ENCODE measurements around the gene CFAP92.
"Not testable (repeated sequence)": the region's sequence is repeated elsewhere in the genome, so short reads cannot be mapped to it uniquely, and the experiment has no call there.

Gene CFAP92

GRCh38 chr3:128906804-128907525 is 86.9 kb downstream of the CFAP92 start:
- no peak for DNase-seq

GRCh38 chr3:128906031-128906803 is 87.7 kb downstream of the CFAP92 start:
- DNase-seq, result no peak

GRCh38 chr3:128903501-128903900 is 90.4 kb downstream of the CFAP92 start:
- DNase-seq, result no peak

- DNase-seq, result no peak
Observed at GRCh38 chr3:128902426-128902825, 91.5 kb downstream of the CFAP92 start.

GRCh38 chr3:128895843-128896697 is 97.8 kb downstream of the CFAP92 start:
- no peak for DNase-seq

- DNase-seq, result no peak
Observed at GRCh38 chr3:128889139-128889894, 104.6 kb downstream of the CFAP92 start.

- no peak for DNase-seq
Observed at GRCh38 chr3:128884992-128885391, 108.9 kb downstream of the CFAP92 start.

- no peak for DNase-seq
Observed at GRCh38 chr3:128882719-128883118, 111.2 kb downstream of the CFAP92 start.

GRCh38 chr3:128881576-128881975 is 112.3 kb downstream of the CFAP92 start:
- DNase-seq, result no peak

GRCh38 chr3:128880455-128880854 is 113.4 kb downstream of the CFAP92 start:
- not testable (repeated sequence) for DNase-seq

- DNase-seq, result peak in 1 of 58 donors; percentile 35
Observed at GRCh38 chr3:128879991-128880390, 113.9 kb downstream of the CFAP92 start.

- peak; percentile 81 to 99 (median 96) for DNase-seq
Observed at GRCh38 chr3:128879125-128879969, 114.5 kb downstream of the CFAP92 start, which contains the start of gene ACAD9. ACAD9 (plus strand) TSS chr3:128879620; CDS start chr3:128879692, 72 bp downstream.

- DNase-seq, result peak in 7 of 58 donors; percentile 8 to 34 (median 19)
Observed at GRCh38 chr3:128878556-128879124, 115.2 kb downstream of the CFAP92 start.

- no peak for DNase-seq
Observed at GRCh38 chr3:128878011-128878457, 115.8 kb downstream of the CFAP92 start.

- peak in 16 of 58 donors; percentile 3 to 34 (median 8) for DNase-seq
Observed at GRCh38 chr3:128875556-128876120, 118.2 kb downstream of the CFAP92 start.

GRCh38 chr3:128874481-128875180 is 119.2 kb downstream of the CFAP92 start:
- DNase-seq, result no peak

- DNase-seq, result no peak
Observed at GRCh38 chr3:128873244-128874022, 120.4 kb downstream of the CFAP92 start.

Data from anterior cingulate cortex (tissue), 58 donors.